NCI-H748 treated with DMSO at 0.1 percent for 48 hours (cell line): ENCODE results near the gene GANC.
"Not testable (repeated sequence)": the region's sequence is repeated elsewhere in the genome, so short reads cannot be mapped to it uniquely, and the experiment has no call there.

Experiments
- DNase-seq: peaks from one replicate; lab custom pipeline; 2025; lab: John Stamatoyannopoulos, UW

GANC gene

DNA sequence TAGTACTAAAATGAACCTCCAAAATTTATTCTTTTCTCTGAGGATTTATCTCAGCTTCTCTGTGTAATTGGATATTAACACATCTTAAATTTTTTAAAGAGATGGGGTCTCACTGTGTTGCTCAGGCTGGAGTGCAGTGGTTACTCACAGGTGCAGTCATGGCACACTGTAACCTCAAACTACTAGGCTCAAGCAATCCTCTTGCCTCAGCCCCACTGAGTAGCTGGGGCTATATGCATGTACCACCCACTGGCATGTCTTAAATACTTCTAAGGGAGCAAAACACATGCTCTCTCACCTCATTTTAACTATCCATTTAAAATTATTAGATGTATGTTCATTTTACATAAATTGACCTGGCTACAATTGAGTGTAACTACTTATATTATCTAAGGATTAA lies 11.6 kb downstream of the GANC start:
- DNase-seq = no peak

GRCh38 chr15:42285034-42285433 lies 12.0 kb downstream of the GANC start:
- DNase-seq = no peak

- no peak for DNase-seq
Observed at GRCh38 chr15:42286445-42287029, 13.5 kb downstream of the GANC start.

DNA sequence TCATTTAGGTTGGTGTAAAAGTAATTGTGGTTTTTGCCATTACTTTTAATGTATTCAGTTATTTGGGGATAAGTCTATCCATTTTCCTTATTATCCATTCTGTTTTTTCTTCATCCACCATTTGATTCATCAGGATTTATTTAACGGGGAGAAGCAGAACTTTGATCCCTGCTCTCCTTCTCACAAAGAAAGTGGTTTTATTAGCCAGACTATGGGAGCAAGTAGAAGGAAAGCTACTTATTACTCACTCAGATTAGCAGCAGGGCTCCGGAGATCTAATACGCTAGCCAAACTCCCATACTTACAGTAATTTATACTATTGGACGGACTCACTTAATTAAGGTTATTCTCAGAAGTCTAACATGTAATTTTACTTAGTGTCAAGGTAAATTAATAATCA lies 14.9 kb downstream of the GANC start:
- no peak for DNase-seq

GRCh38 chr15:42289166-42289565 lies 16.2 kb downstream of the GANC start:
- no peak for DNase-seq

DNA sequence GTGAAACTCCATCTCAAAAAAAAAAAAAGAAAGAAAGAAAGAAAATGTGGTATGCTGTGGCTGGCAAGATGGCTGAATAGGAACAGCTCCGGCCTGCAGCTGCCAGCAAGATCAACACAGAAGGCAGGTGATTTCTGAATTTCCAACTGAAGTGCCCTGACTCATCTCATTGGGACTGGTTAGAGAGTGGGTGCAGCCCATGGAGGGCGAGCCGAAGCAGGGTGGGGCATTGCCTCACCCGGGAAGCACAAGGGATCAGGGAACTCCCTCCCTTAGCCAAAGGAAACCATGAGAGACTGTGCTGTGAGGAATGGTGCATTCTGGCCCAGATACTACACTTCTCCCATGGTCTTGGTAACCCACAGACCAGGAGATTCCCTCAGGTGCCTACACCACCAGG lies 28.0 kb downstream of the GANC start:
- DNase-seq = not testable (repeated sequence)

DNA sequence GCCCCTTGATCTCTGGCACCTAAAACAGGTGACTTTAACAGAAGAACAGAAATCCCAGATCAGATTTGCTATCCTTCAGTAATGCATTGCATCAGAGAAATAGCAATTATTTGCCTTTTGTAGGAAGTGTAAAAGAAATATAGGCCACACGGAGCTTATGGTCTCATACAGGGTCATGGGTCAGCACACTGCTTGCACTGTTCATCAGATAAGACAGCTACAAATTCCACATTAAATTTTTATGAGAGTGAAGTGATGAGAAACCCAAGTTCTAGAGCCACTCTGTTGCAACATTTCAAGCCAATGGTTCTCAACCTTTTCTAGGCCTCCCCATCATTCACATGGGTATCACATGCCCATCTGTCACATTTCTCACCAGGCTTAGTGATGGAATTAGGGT lies 33.7 kb downstream of the GANC start:
- no peak for DNase-seq

DNA sequence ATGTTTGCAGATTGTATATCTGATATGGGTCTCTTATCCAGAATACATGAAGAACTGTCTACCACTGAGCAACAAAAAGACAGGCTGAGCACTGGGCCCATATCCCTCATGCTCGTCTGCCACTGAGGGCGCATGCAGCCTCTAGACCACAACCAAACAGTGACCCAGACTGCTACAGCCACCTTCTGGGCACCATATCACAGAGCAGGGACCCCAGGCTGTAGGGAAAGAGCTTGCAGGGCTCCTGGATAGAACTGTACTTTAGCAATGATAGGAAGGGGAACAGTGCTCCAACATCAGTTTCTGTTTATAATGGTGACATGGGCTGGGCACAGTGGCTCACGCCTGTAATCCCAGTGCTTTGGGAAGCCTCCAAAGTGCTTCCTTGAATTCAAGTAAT lies 40.5 kb downstream of the GANC start:
- DNase-seq = no peak

DNA sequence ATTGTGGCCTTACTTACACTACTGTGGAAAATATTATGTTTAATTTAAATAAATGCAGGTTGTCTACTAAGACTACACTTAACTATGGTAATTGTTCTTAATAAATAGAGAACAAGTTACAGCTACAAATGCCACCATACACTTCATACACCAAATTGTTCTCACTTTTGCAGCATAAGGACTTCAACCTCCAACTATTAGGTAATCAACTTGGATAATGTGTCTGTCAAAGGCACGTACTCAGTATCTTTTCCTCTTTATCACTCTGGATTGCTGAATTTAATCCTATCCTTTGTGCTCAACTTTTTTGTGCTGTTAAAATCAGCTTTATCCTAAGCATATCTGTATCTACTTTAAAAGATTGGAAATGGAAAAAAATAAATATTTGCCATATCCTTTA lies 41.8 kb downstream of the GANC start:
- DNase-seq = no peak

DNA sequence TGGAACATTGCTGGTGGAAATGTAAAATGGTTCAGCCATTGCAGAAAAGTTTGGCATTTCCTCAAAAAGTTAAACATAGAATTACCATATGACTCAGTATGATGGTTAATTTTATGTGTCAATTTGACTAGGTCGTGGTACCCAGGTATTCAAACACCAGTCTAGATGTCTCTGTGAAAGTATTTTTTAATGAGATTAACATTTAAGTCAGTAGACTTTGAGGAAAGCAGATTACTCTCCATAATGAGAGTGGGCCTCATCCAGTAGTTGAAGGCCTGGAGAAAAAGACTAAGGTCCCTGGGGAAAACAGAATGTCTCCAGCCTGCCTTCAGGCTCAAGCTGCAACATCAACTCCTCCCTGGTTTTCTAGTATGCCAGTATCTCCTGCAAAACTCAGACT lies 42.5 kb downstream of the GANC start:
- DNase-seq = no peak

DNA sequence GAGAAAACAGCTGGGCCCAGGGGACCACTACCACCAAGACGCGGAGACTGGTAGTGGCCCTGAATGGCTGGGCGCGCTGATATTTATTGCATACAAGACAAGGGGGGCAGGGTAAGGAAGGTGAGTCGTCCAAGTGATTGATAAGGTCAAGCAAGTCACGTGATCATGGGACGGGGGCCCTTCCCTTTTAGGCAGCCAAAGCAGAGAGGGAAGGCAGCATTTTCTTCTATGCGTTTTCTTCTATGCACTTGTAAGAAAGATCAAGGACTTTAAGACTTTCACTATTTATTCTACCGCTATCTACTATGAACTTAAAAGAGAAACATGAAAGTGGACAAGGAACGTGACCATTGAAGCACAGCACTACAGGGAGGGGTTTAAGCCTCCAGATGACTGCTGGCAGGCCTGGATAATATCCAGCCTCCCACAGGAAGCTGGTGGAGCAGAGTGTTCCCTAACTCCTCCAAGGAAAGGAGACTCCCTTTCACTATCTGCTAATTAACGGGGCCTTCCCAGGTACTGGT lies 43.3 kb downstream of the GANC start:
- not testable (repeated sequence) for DNase-seq

- no peak for DNase-seq
Observed at GRCh38 chr15:42319206-42319605, 46.2 kb downstream of the GANC start.

GRCh38 chr15:42324308-42324707 lies 51.3 kb downstream of the GANC start:
- no peak for DNase-seq

DNA sequence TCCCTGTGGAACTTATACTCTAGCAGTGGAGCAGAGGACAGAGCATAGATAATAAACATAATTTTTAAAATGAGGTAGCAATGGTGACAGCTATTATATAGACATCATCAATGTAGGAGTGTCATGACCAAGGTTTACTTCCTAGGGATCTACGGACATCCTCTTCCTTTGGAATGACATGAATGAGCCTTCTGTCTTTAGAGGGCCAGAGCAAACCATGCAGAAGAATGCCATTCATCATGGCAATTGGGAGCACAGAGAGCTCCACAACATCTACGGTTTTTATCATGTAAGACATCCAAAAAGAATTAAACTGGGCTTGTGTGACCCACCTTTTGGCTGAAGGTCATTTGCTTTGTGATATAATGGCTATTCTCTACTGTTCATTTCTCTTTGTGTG lies 56.2 kb downstream of the GANC start:
- DNase-seq = no peak

- no peak for DNase-seq
Observed at GRCh38 chr15:42329992-42330391, 57.0 kb downstream of the GANC start.

- DNase-seq = no peak
Observed at GRCh38 chr15:42331235-42331634, 58.2 kb downstream of the GANC start.

DNA sequence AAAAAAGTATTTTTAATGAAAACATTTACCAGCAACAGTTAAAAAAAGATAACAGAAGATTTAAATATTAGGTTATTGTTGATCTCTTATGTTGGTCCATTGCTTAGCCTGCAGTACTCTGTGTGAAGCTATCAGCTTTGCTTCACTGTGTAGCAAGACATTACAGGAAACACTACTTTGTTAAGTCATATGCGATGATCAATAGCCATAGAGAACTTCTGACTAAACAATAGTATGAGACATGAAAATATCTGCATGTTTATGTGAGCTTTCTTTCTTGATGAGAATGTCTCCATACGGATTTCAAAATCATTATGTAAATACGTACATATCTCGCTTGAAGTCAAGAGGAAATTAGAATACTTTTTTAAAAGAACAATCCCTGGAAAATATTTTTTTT lies 59.3 kb downstream of the GANC start:
- no peak for DNase-seq

DNA sequence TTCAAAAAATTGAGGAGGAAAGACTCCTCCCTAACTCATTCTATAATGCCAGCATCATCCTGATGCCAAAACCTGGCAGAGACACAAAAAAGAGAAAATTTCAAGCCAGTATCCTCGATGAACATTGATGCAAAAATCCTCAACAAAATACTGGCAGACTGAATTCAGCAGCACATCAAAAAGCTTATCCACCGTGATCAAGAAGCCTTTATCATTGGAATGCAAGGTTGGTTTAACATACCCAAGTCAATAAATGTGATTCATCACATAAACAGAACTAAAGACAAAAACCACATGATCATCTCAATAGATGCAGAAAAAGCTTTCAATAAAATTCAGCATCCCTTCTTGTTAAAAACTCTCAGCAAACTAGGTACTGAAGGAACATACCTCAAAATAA lies 62.1 kb downstream of the GANC start:
- no peak for DNase-seq

DNA sequence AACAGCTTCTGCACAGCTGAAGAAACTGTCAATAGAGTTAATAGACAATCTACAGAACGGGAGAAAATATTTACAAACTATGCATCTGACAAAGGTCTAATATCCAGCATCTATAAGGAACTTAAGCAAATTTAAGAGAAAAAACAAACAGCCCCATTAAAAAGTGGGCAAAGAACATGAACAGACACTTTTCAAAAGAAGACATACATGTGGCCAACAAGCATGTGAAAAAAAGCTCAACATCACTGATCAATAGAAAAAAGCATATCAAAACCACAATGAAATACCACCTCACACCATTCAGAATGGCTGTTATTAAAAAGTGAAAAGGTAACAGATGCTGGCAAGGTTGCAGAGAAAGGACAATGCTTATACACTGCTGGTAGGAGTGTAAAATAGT lies 63.6 kb downstream of the GANC start:
- DNase-seq = not testable (repeated sequence)

- not testable (repeated sequence) for DNase-seq
Observed at GRCh38 chr15:42337104-42337503, 64.1 kb downstream of the GANC start.

DNA sequence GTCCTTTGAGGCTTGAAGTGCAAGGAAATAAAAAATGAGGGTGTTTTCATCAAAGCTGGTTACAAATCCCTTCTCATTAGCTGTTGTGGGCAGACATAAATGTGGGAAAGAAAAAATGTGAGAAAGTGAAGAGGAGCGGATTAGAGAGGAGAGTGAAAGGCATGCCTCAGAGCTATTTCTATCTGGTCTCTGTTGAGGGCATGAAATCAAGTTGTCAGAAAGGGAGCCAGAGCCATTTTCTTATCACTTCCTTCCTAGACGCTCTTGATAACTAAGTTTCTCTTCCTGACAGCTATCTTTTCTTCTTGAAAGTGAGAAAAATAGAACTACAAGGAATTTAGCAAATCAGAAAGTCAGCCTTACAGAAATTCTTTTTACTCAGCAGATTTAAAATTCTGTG lies 65.5 kb downstream of the GANC start:
- DNase-seq = no peak

DNA sequence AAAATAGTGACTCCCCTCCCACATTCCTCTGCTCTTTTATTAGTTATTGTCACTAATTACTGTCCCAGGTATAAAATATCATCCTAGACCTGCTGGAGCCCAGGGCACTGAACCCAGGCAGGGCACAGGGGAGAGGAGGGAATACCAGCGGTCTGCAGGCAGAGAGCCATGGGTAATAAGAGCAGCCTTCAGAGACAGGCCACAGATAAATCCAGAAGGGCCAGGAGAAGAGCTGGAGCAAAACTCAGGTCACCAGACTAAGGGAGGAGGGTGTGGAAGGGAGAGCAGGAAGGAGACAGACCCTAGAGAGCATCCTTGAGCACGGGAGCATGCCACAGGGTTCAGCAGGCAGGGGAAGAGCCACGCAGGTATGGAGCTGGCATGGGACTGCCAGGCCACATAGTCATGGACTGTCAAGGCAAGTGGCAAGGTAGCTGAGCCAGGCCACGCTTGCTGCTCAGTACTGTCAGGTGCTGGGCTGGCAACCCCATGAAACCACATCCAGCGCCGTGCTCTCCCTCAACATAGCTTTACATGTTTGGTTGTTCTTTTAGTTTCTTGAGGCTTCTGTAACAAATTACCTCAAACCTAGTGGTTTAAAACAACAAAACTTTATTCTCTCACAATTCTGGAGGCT lies 70.7 kb downstream of the GANC start:
- no peak for DNase-seq

DNA sequence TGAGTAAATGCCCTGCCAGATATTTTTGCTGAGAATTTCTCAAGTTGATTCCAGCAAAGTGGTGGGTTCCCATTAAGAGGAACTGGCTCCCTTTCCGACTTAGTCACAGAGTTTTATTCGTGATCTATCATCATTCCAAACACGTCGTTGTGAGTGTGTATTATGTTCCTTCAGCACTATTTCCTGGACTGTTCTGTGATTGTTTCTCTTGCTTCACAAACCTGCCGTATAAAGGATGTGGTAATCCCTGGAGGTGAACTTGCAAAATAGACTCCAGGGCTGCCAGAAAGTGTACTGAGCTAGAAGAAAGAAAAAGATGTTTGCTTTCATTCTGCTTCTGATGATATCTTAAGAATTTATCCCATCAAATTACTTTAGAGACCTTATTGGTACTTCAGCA lies 71.8 kb downstream of the GANC start:
- no peak for DNase-seq

GRCh38 chr15:42345504-42345903 lies 72.5 kb downstream of the GANC start:
- DNase-seq = no peak
